GM12875 (cell line): ENCODE data around the gene OAS2.

Source experiments
- H3K4me3 ChIP-seq: one replicate; pipeline ENCODE4 v1.5.1; 2011; ENCODE audit warnings: low read depth, low read length, control low read depth
- TF ChIP-seq, protein P1 (sequence below): IDR thresholded peaks from 2 replicates; pipeline ENCODE4 v1.5.1; 2011; ENCODE audit warnings: low read depth, mild to moderate bottlenecking, control low read depth, inconsistent platforms, low read length, moderate library complexity, borderline replicate concordance; ENCODE audit not compliant: insufficient read depth

Gene OAS2, protein sequence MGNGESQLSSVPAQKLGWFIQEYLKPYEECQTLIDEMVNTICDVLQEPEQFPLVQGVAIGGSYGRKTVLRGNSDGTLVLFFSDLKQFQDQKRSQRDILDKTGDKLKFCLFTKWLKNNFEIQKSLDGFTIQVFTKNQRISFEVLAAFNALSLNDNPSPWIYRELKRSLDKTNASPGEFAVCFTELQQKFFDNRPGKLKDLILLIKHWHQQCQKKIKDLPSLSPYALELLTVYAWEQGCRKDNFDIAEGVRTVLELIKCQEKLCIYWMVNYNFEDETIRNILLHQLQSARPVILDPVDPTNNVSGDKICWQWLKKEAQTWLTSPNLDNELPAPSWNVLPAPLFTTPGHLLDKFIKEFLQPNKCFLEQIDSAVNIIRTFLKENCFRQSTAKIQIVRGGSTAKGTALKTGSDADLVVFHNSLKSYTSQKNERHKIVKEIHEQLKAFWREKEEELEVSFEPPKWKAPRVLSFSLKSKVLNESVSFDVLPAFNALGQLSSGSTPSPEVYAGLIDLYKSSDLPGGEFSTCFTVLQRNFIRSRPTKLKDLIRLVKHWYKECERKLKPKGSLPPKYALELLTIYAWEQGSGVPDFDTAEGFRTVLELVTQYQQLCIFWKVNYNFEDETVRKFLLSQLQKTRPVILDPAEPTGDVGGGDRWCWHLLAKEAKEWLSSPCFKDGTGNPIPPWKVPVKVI

DNA sequence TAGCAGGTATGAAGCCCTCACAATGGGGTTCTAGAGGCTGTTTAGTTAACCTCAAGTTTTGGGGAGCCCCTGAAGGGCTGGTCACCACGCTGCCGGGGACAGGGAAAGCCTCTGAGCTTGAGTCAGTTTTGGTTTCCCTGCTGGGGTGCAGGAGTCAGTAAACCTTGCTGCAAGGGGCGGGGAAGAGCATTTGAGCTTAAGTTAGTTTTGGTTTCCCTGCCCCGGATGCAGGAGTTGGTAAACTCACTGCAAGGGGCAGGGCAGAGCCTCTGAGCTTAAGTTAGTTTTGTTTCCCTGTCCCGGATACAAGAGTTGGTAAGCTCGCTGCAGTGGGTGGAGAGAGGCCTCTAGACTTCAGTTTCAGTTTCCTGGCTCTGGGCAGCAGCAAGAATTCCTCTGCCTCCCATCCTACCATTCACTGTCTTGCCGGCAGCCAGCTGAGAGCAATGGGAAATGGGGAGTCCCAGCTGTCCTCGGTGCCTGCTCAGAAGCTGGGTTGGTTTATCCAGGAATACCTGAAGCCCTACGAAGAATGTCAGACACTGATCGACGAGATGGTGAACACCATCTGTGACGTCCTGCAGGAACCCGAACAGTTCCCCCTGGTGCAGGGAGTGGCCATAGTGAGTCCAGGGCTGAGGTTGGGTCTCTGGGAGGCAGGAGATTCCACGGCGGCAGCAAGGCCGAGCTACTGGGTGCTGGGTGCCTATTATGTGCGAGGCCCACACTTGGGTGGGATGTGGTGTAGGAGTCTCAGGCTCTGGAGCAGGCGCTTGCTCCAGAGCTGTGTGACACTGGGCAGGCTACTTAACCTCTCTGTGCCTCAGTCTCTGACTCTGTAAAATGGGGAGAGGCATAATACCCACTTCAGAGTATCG, at the start of gene OAS2:
TSS of gene OAS2 (plus strand) at position 357 of the 878 bp plus-strand sequence. CDS start at position 447, 90 bp downstream.
- H3K4me3 ChIP-seq, result peak within 1 kb of the TSS; percentile 88
- TF ChIP-seq, protein P1, sequence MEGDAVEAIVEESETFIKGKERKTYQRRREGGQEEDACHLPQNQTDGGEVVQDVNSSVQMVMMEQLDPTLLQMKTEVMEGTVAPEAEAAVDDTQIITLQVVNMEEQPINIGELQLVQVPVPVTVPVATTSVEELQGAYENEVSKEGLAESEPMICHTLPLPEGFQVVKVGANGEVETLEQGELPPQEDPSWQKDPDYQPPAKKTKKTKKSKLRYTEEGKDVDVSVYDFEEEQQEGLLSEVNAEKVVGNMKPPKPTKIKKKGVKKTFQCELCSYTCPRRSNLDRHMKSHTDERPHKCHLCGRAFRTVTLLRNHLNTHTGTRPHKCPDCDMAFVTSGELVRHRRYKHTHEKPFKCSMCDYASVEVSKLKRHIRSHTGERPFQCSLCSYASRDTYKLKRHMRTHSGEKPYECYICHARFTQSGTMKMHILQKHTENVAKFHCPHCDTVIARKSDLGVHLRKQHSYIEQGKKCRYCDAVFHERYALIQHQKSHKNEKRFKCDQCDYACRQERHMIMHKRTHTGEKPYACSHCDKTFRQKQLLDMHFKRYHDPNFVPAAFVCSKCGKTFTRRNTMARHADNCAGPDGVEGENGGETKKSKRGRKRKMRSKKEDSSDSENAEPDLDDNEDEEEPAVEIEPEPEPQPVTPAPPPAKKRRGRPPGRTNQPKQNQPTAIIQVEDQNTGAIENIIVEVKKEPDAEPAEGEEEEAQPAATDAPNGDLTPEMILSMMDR, result no peak

DNA sequence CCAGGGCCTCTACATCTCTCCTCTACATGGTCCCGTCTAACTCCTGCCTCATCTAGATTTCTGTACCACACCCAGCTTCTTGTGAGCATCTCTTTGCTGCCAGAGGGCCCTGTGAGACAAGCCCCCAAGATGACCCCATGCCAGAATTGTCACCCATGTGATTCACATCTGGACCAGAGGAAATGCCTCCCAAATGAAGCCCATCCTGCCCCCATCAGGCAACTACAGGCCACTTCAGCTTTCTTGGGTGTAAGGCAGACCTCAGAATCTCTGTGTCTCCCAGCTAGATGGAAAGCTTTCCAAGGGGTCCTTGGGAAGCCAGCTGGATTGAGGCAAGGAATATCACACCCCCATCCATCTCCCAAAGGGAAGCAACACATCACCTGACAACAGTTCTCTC, 49.3 kb upstream of the OAS2 start:
- TF ChIP-seq, protein P1, result no peak
- H3K4me3 ChIP-seq, result no peak overlapping the region

DNA sequence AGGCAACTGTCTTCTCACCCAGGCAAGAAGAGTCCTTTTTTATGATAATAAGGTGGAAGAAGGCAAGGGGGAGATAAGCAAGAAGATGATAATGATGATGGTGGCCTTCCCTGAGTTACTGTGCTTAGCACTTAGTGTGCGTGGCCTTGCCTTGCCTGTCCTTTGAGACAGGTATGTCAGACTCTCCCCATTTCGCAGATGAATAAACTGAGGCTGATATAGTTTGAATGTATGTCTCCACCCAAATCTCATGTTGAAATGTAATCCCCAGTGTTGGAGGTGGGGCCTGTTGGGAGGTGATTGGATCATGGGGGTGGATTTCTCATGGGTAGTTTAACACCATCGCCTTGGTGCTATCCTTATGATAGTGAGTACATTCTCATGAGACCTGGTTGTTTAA, 48.6 kb upstream of the OAS2 start:
- H3K4me3 ChIP-seq, result no peak overlapping the region
- TF ChIP-seq, protein P1, result no peak

DNA sequence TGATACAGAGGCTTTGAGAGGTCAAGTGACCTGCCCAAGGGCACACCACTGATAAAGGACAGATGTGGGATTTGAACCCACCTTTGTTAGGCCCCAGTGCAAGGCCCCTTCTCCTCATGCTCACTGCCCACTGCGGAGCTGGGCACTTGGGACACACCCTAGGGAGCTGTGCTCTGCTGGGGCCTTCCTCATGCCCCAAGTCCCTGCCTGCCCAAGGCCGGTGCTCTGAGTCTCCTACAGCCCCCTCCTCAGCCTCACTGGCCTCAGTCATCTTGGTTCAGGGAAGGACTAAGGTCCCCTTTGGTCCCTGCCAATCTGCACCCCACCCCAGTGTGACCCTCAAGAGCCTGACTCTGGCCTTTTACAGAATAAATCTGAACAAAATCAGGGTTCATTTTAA, 48.0 kb upstream of the OAS2 start:
- no peak overlapping the region for H3K4me3 ChIP-seq
- TF ChIP-seq, protein P1, result no peak

DNA sequence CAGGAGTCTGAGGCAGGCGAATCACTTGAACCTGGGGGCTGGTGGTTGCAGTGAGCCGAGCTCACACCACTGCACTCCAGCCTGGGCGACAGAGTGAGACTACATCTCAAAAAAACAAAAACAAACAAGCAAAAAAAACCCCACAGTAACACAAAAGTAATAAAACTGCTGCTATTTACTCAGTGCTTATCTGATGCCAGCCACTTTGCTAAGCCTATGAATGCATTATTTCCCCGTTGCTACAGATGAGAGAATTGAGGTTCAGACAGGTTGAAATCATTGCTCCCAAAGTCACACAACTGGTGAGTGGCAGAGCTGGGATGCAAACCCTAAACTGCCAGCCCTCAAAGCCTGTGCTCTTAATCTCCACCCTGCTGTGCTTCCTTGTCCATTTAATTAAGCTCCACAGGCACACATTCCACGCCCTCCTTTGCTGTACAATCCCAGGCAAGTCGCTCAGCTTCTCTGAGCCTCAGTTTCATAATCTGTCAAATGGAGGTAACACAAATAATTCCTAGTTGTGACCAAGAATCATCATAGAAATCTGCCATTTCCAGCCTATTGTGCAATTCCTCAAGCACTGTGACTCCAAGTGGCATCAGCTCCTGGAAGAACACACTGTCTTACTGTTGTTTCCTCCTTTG, 45.7 kb upstream of the OAS2 start:
- TF ChIP-seq, protein P1, result no peak
- no peak overlapping the region for H3K4me3 ChIP-seq

DNA sequence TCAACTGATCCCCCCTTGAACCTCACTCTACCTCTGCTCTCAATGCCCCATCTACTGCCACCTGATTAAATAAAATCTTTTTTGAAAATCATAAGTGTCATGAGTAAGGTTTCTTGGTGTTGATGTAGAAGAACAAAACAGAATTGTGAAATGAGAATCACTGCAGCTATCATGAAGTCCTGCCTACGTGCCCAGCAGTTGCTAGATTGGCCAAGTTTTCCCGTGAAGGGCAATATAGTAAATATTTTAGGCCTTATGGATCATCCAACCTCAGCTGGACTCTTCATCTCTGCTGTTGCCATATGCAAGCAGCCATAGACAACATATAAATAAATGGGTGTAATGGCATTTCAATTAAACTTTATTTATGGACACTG, 45.2 kb upstream of the OAS2 start:
- no peak overlapping the region for H3K4me3 ChIP-seq
- TF ChIP-seq, protein P1, result no peak
